ENCODE measurements around the gene HOXC11. TPM values are rescaled to one million over a fixed set of nuclear protein-coding genes. Genes with fewer than 3 reads are reported as not detected.
A peak's percentile ranks its signal among the peaks of the same experiment; 100 is the strongest.

Gene HOXC11
- total RNA-seq, 2 donors from 2014 or later, result not detected

DNA sequence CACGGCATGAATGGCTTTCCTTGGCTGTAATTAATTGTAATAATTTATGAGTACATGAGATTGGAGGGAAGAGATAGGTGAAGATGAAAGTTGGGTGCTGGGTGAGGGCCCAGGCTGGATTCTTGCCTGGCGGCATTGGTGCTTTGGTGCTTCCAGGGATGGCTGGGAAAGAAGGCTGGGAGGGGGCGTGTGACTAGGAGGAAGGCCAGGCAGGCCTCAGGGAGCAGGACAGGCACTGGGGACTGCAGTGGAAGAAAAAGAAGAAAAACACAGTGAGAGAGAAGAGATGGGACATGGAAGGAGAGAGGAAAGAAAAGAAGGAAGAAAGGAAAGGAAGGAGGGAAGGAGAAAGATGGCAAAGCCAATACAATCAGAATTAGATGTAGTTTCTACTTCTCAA, 30.7 kb downstream of the HOXC11 start:
- Histone ChIP-seq H3K27me3 (peaks cover 99% of the 10 kb centered on the region), H3K4me1 (peaks cover 7% of the 10 kb centered on the region), H3K36me3 (no peaks in the 10 kb centered on the region), H3K9ac (ENCODE audit: low read depth in 2 of 2, low read length in 2 of 2) (no peak overlapping the region), H3K9me3 (no peaks in the 10 kb centered on the region), H3K27ac (no peak overlapping the region), H3K4me3 (no peak overlapping the region)
- intact Hi-C loops (cut with DNase I), result loop anchor here (10.0 kb wide), 1 partner anchor 351 kb away; no protein-coding TSS in a partner anchor
- DNase-seq, result no peak
- TF ChIP-seq, protein P1, sequence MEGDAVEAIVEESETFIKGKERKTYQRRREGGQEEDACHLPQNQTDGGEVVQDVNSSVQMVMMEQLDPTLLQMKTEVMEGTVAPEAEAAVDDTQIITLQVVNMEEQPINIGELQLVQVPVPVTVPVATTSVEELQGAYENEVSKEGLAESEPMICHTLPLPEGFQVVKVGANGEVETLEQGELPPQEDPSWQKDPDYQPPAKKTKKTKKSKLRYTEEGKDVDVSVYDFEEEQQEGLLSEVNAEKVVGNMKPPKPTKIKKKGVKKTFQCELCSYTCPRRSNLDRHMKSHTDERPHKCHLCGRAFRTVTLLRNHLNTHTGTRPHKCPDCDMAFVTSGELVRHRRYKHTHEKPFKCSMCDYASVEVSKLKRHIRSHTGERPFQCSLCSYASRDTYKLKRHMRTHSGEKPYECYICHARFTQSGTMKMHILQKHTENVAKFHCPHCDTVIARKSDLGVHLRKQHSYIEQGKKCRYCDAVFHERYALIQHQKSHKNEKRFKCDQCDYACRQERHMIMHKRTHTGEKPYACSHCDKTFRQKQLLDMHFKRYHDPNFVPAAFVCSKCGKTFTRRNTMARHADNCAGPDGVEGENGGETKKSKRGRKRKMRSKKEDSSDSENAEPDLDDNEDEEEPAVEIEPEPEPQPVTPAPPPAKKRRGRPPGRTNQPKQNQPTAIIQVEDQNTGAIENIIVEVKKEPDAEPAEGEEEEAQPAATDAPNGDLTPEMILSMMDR (IDR thresholded peaks at IDR 0.05), result no peak

DNA sequence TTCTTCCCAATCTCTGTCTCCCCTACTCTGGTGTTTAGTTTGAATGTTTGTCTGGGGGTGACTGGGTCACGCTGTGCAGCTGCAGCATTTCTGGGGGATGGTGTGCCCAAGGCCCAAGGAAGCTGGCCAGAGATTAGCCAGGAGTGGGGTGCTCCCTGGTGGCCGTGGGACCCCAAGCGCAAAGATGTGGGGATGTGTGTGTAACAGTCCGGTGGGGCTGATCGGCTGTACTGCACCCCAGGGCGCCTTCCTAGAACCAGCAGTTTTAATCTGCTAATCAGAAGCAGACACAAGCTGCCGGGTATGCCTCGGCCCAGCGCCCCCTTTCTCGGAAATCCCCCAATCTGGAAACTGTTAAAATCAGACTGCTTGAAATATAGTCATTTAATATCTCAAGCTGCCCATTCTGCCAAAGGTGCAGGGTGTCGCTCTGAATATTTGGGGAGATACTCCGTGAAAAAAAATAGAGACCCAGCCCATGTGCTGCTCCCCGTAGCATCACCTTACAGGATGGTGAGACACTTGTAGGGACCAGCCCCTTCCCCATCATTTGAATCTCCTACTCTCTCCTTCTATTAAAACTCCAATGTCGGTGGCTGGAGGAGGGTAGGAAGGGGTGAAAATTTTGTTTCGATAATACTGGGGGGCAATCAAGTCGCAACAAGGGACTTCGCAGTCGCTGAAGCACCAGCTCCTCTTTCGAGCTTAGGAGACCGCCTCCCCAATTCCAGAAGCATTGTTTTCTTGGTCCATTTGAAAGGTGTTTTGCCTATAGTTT, 31.3 kb downstream of the HOXC11 start:
- peaks cover 96% of the 10 kb centered on the region for H3K27me3 ChIP-seq
- no peak overlapping the region for H3K27ac ChIP-seq
- TF ChIP-seq, protein P1 (IDR thresholded peaks at IDR 0.05), result no peak
- DNase-seq, result no peak
- H3K9me3 ChIP-seq, result no peaks in the 10 kb centered on the region
- intact Hi-C loops (cut with DNase I), result loop anchor here (10.0 kb wide), 1 partner anchor 351 kb away; no protein-coding TSS in a partner anchor
- H3K9ac ChIP-seq (ENCODE audit: low read depth in 2 of 2, low read length in 2 of 2), result no peak overlapping the region
- H3K4me3 ChIP-seq, result no peak overlapping the region
- H3K4me1 ChIP-seq, result peaks cover 7% of the 10 kb centered on the region
- no peaks in the 10 kb centered on the region for H3K36me3 ChIP-seq

DNA sequence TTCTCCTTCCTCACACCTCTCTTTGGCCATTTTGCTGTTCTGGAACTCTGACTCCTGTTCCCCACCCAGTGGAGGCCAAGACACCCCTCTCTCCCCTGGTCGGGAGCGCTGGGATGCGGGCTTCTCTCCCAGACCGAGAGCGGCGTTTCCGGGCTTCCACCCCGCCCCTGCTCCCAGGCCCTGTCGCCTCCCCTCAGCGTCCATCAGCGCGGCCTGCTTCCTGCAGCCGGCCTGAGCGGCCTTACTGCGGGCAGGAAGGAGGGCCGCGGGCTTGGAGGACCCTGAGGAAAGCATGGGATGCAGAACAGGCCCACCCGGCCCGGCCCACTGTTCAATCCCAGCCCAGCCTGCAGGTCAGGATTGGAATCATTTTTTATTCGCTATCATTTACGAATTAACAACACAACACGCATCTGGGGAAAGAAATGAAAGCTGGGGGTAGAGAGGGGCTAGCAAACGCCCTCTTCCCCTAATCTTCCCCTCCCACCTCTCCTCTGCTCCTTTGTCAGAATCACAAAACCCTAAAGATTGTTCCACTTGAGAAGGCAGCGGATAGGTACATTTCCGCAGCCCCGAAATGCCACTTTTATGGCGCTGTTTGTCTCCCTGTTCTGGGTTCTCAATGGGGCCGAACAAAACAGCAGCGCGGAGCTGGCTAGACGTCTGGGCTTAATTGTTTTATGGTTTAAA, 32.1 kb downstream of the HOXC11 start:
- intact Hi-C loops (cut with DNase I), result loop anchor here (10.0 kb wide), 1 partner anchor 350 kb away; no protein-coding TSS in a partner anchor
- Histone ChIP-seq H3K27ac (no peak overlapping the region), H3K27me3 (peaks cover 96% of the 10 kb centered on the region), H3K36me3 (no peaks in the 10 kb centered on the region), H3K9me3 (no peaks in the 10 kb centered on the region), H3K9ac (ENCODE audit: low read depth in 2 of 2, low read length in 2 of 2) (no peak overlapping the region), H3K4me3 (no peak overlapping the region), H3K4me1 (peaks cover 7% of the 10 kb centered on the region)
- DNase-seq, result no peak
- TF ChIP-seq, protein P1 (IDR thresholded peaks at IDR 0.05), result no peak

GRCh38 chr12:54005531-54005852, 32.6 kb downstream of the HOXC11 start:
- TF ChIP-seq, protein P1 (IDR thresholded peaks at IDR 0.05), result no peak
- intact Hi-C loops (cut with DNase I), result loop anchor here (10.0 kb wide), 1 partner anchor 349 kb away; no protein-coding TSS in a partner anchor
- no peak for DNase-seq
- H3K27me3 ChIP-seq, result peaks cover 96% of the 10 kb centered on the region
- H3K9ac ChIP-seq (ENCODE audit: low read depth in 2 of 2, low read length in 2 of 2), result no peak overlapping the region
- H3K4me1 ChIP-seq, result peaks cover 7% of the 10 kb centered on the region
- no peaks in the 10 kb centered on the region for H3K9me3 ChIP-seq
- H3K4me3 ChIP-seq, result no peak overlapping the region
- no peak overlapping the region for H3K27ac ChIP-seq
- no peaks in the 10 kb centered on the region for H3K36me3 ChIP-seq

- Histone ChIP-seq H3K4me1 (peaks cover 7% of the 10 kb centered on the region), H3K27ac (no peak overlapping the region), H3K27me3 (peaks cover 95% of the 10 kb centered on the region), H3K36me3 (no peaks in the 10 kb centered on the region), H3K9ac (ENCODE audit: low read depth in 2 of 2, low read length in 2 of 2) (peak overlapping the region; percentile 23 to 50), H3K4me3 (peak overlapping the region; percentile 14), H3K9me3 (no peaks in the 10 kb centered on the region)
- intact Hi-C loops (cut with DNase I), result loop anchor here (2.0 to 10.0 kb wide), 2 partner anchors 195 to 349 kb away; no protein-coding TSS in a partner anchor
- peak; percentile 87 for DNase-seq
- TF ChIP-seq, protein P1 (IDR thresholded peaks at IDR 0.05), result peak; percentile 88
Measured at GRCh38 chr12:54005853-54006558, 33.1 kb downstream of the HOXC11 start.
